PC-9 (cell line): ENCODE measurements around the gene MCC. TPM values are rescaled to one million over a fixed set of nuclear protein-coding genes. Genes with fewer than 3 reads are reported as not detected.

ENCODE experiments used
- BruUV-seq: library from RNA; stranded (reverse); fragments of 400-500 nt; replicated peaks from 2 replicates; lab custom pipeline; 2021; lab: Mats Ljungman, UMichigan
- CTCF ChIA-PET: fragments of 300-600 bp; sonication (Branson Sonifier 250); formaldehyde crosslinking; loops from one replicate; lab custom pipeline; 2022; ENCODE audit warnings: antibody characterized with exemption; lab: Charles Lee
- POLR2A ChIA-PET: fragments of 300-600 bp; sonication (Branson Sonifier 250); formaldehyde crosslinking; loops from one replicate; lab custom pipeline; 2022; ENCODE audit warnings: antibody characterized with exemption; ENCODE audit not compliant: unreplicated experiment; lab: Charles Lee
- DNase-seq, 2 experiments: peaks; one replicate each; pipeline versions ENCODE4 v3.0.0 to v3.0.0-alpha.2; 2015 to 2022; ENCODE audit warnings: mixed read lengths in 1 of 2
- H2AFZ ChIP-seq: fragments of 200-600 bp; sonication (generic); 2 replicates; pipeline ENCODE4 v1.8.1; 2017; ENCODE audit warnings: antibody characterized with exemption
- H3F3A ChIP-seq: fragments of 200-600 bp; sonication (generic); 2 replicates; pipeline ENCODE4 v1.8.1; 2017; ENCODE audit warnings: antibody characterized with exemption, mild to moderate bottlenecking, low read depth; ENCODE audit not compliant: insufficient read depth
- H3K27ac ChIP-seq: fragments of 200-600 bp; sonication (generic); 2 replicates; pipeline ENCODE4 v1.6.1; 2016; ENCODE audit warnings: mixed run types
- H3K27me3 ChIP-seq: fragments of 200-600 bp; sonication (generic); 2 replicates; pipeline ENCODE4 v1.6.1; 2016; ENCODE audit warnings: low read depth, mixed run types; ENCODE audit not compliant: insufficient read depth
- H3K36me3 ChIP-seq: fragments of 200-600 bp; sonication (generic); 2 replicates; pipeline ENCODE4 v1.6.1; 2016; ENCODE audit warnings: low read depth, mixed run types
- H3K4me1 ChIP-seq: fragments of 200-600 bp; sonication (generic); replicated peaks from 2 replicates; pipeline ENCODE4 v1.6.1; 2016; ENCODE audit warnings: mixed run types; ENCODE audit not compliant: insufficient read depth
- H3K4me2 ChIP-seq: fragments of 200-600 bp; sonication (generic); 2 replicates; pipeline ENCODE4 v1.6.1; 2017; ENCODE audit warnings: mixed run types
- H3K4me3 ChIP-seq: fragments of 200-600 bp; sonication (generic); 2 replicates; pipeline ENCODE4 v1.6.1; 2016; ENCODE audit warnings: mixed run types
- H3K79me2 ChIP-seq: fragments of 200-600 bp; sonication (generic); 2 replicates; pipeline ENCODE4 v1.6.1; 2017; ENCODE audit warnings: low read depth, mixed run types
- H3K9me2 ChIP-seq: fragments of 200-600 bp; sonication (generic); 2 replicates; pipeline ENCODE4 v1.8.1; 2017; ENCODE audit warnings: mild to moderate bottlenecking; ENCODE audit not compliant: insufficient read depth
- H3K9me3 ChIP-seq: fragments of 200-600 bp; sonication (generic); 2 replicates; pipeline ENCODE4 v1.8.1; 2016; ENCODE audit warnings: low read depth; ENCODE audit not compliant: insufficient read depth
- H4K20me1 ChIP-seq: fragments of 200-600 bp; sonication (generic); 2 replicates; pipeline ENCODE4 v1.8.1; 2017; ENCODE audit not compliant: insufficient read depth
- EZH2 ChIP-seq: fragments of 200-600 bp; sonication (generic); IDR thresholded peaks from 2 replicates; pipeline ENCODE4 v1.8.0; 2017; ENCODE audit warnings: antibody characterized with exemption, low read depth
- intact Hi-C: fragments of 100-400 bp; cut with micrococcal nuclease; formaldehyde crosslinking; loops from one replicate; pipeline ENCODE4 v1.10.0; 2022; ENCODE audit not compliant: unreplicated experiment
- total RNA-seq: library from RNA; stranded (reverse); gene quantifications from 2 replicates; pipeline ENCODE4 v1.2.3, GENCODE V29; 2021
- TF ChIP-seq, protein P1 (sequence below): fragments of 200-600 bp; sonication (generic); conservative IDR thresholded peaks from 2 replicates; pipeline ENCODE4 v1.6.1; 2017; ENCODE audit warnings: mixed run types, antibody characterized with exemption, mild to moderate bottlenecking, moderate library complexity

MCC gene
- total RNA-seq, 1 experiment from 2014 or later = 2.5 TPM

DNA sequence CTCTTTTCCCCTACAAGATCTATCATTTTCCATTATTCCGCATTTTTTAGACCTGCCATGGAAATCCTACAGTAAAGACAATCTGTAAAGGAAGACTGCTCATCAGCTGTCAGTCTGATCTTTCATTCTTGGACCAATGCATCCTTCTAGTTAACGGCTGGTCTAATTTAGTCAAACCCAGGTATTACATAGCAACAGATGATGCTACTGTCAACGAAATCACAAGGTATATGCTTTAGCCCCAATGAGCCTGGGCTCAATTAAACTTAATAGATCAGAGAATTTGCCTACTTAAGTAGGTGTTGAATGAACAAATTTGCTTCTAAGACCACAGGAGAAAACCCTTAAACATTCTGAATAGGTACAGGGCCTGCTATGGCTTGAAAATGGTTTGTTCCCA lies 260.5 kb downstream of the MCC start:
- no peak for TF ChIP-seq EZH2
- TF ChIP-seq, protein P1, sequence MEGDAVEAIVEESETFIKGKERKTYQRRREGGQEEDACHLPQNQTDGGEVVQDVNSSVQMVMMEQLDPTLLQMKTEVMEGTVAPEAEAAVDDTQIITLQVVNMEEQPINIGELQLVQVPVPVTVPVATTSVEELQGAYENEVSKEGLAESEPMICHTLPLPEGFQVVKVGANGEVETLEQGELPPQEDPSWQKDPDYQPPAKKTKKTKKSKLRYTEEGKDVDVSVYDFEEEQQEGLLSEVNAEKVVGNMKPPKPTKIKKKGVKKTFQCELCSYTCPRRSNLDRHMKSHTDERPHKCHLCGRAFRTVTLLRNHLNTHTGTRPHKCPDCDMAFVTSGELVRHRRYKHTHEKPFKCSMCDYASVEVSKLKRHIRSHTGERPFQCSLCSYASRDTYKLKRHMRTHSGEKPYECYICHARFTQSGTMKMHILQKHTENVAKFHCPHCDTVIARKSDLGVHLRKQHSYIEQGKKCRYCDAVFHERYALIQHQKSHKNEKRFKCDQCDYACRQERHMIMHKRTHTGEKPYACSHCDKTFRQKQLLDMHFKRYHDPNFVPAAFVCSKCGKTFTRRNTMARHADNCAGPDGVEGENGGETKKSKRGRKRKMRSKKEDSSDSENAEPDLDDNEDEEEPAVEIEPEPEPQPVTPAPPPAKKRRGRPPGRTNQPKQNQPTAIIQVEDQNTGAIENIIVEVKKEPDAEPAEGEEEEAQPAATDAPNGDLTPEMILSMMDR = no peak
- ChIA-PET POLR2A (no interaction called here), CTCF (no interaction called here)
- Histone ChIP-seq H3F3A (no peaks in the 10 kb centered on the region), H4K20me1 (no peaks in the 10 kb centered on the region), H3K36me3 (no peaks in the 10 kb centered on the region), H3K79me2 (no peaks in the 10 kb centered on the region), H3K27ac (no peak overlapping the region), H3K9me2 (0 out of 2 replicates have a peak, but pooled peaks cover 3% of the 10 kb centered on the region), H3K4me1 (no peaks in the 10 kb centered on the region), H3K4me3 (no peak overlapping the region), H3K27me3 (no peaks in the 10 kb centered on the region), H2AFZ (no peak overlapping the region), H3K4me2 (no peak overlapping the region), H3K9me3 (no peaks in the 10 kb centered on the region)
- no TSS peak for BruUV-seq
- intact Hi-C loops = no loop called here
- no peak for DNase-seq

DNA sequence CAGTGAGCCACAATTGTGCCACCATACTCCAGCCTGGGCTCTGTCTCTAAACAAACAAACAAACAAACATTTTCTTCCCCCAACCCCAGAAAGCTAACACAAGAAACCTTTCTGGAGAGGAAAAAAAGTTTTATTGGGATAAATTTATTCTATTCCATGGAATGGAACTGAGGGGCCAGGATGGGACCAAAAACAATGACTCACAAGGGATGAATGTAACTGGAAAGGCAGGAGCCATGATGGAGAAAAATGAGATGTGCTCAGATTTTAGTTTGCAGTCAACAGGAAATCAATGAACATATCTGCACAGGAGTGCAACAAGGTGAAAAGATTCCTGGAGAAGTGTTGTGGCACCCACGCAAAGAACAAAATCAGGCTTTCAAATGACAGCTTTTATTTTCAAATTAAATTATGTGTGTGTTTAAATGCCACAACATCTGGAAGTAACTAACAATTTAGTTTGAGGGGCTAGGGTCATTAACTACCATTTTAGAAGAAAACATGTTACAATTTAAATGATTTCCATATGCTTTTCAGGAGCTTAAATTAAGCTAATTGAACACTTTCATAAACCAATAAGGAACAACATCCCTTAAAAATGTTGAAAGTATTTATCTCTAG lies 262.0 kb downstream of the MCC start:
- Histone ChIP-seq H3K27me3 (no peaks in the 10 kb centered on the region), H3K4me2 (no peak overlapping the region), H3K4me1 (peaks cover 6% of the 10 kb centered on the region; the same call in 1 of the 2 replicates), H3K36me3 (no peaks in the 10 kb centered on the region), H3K9me2 (0 out of 2 replicates have a peak, but pooled peaks cover 3% of the 10 kb centered on the region), H4K20me1 (no peaks in the 10 kb centered on the region), H3K4me3 (no peak overlapping the region), H3K9me3 (no peaks in the 10 kb centered on the region), H3K27ac (no peak overlapping the region), H3K79me2 (no peaks in the 10 kb centered on the region), H2AFZ (no peak overlapping the region), H3F3A (no peaks in the 10 kb centered on the region)
- ChIA-PET POLR2A (no interaction called here), CTCF (no interaction called here)
- TF ChIP-seq, protein P1 = no peak
- TF ChIP-seq EZH2 = no peak
- no peak for DNase-seq
- intact Hi-C loops = no loop called here
- no TSS peak for BruUV-seq

- ChIA-PET CTCF (no interaction called here), POLR2A (no interaction called here)
Observed at GRCh38 chr5:113225259-113225658, 263.0 kb downstream of the MCC start.

More at GRCh38 chr5:113225259-113225658, 263.0 kb downstream of the MCC start:
- no peaks in the 10 kb centered on the region for H3K9me3 ChIP-seq
- no peak overlapping the region for H3K4me3 ChIP-seq
- intact Hi-C loops = no loop called here
- no peaks in the 10 kb centered on the region for H3F3A ChIP-seq
- no peak for TF ChIP-seq EZH2
- TF ChIP-seq, protein P1 = no peak
- H3K4me2 ChIP-seq = no peak overlapping the region
- no TSS peak for BruUV-seq
- no peaks in the 10 kb centered on the region for H3K27me3 ChIP-seq
- H3K79me2 ChIP-seq = no peaks in the 10 kb centered on the region
- H3K27ac ChIP-seq = no peak overlapping the region
- H3K4me1 ChIP-seq = peaks cover 6% of the 10 kb centered on the region; the same call in 1 of the 2 replicates
- no peaks in the 10 kb centered on the region for H4K20me1 ChIP-seq
- no peak for DNase-seq
- H3K36me3 ChIP-seq = no peaks in the 10 kb centered on the region
- H2AFZ ChIP-seq = no peak overlapping the region
- H3K9me2 ChIP-seq = 0 out of 2 replicates have a peak, but pooled peaks cover 3% of the 10 kb centered on the region
